NCI-H446 treated with DMSO at 0.1 percent for 48 hours (cell line): Measurements from ENCODE around the gene MSX1.

Source experiments
- DNase-seq: peaks from one replicate; lab custom pipeline; 2025; lab: John Stamatoyannopoulos, UW

MSX1 gene

GRCh38 chr4:4869731-4870571, 10.5 kb downstream of the MSX1 start:
- no peak for DNase-seq

DNA sequence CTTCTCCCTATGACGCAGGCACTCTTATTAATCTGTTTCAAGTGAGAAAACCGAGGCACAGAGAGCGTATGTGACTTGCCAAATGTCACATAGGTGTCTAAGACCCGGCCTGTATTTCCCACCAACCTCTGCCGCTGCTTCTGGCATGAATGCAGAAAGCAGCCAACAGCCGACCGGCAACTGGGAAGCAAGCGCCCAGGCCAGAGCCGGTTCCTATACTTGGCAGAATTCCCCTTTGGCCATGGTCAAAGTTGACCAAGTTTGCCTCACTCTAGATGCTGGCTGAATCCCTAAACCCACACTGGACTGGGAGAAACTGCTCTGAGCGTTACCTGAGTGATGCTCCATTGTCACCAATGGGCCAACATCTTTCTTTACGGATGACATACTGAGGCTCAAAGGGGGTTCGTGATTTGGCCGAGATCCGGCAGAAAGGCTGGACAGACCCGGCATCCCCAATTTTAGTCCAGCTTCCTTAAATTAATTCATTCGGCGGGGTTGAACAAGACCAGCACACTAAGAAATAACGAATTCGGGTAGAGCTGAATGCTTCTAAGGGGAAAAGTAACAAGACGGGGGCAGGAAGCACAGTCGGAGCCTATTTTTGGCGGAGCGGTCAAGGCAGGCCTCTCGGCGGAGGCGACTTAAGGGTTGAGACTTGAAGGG, 11.2 kb downstream of the MSX1 start:
- DNase-seq, result no peak

- no peak for DNase-seq
Measured at GRCh38 chr4:4871242-4871572, 11.7 kb downstream of the MSX1 start.

GRCh38 chr4:4871573-4872313, 12.3 kb downstream of the MSX1 start:
- no peak for DNase-seq

DNA sequence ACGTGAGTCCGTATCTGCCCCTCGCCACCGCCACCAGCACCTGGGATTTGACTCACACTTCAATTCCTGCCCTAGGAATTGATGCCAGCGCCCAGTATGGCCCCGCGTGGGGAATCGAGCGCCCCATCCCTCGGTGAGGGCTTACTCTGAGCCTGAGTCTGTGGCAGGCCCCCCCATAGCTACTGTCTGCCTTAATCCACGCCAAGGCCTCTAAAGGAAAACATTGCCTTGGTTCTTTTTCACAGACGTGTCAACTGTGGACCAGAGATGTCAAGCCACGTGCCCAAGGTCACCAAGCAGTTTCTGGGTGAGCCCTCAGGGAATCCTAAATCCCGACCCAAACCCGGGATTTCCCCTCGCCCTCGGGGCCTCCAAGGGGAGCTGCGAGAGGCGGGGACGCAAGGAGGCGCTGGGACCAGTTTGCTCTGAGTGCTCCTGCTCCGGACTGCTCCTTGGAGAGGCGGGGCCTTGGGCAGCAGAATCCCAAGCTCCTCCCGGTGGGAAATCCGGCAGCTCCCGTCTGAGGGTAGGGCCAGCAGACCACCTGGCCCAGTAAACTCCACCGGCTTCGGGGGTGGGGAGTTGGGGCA, 12.9 kb downstream of the MSX1 start:
- no peak for DNase-seq

- no peak for DNase-seq
Measured at GRCh38 chr4:4873203-4873602, 13.7 kb downstream of the MSX1 start.

GRCh38 chr4:4874254-4874653, 14.8 kb downstream of the MSX1 start:
- DNase-seq, result no peak

- no peak for DNase-seq
Measured at GRCh38 chr4:4875147-4875546, 15.7 kb downstream of the MSX1 start.

GRCh38 chr4:4875611-4876010, 16.1 kb downstream of the MSX1 start:
- no peak for DNase-seq

DNA sequence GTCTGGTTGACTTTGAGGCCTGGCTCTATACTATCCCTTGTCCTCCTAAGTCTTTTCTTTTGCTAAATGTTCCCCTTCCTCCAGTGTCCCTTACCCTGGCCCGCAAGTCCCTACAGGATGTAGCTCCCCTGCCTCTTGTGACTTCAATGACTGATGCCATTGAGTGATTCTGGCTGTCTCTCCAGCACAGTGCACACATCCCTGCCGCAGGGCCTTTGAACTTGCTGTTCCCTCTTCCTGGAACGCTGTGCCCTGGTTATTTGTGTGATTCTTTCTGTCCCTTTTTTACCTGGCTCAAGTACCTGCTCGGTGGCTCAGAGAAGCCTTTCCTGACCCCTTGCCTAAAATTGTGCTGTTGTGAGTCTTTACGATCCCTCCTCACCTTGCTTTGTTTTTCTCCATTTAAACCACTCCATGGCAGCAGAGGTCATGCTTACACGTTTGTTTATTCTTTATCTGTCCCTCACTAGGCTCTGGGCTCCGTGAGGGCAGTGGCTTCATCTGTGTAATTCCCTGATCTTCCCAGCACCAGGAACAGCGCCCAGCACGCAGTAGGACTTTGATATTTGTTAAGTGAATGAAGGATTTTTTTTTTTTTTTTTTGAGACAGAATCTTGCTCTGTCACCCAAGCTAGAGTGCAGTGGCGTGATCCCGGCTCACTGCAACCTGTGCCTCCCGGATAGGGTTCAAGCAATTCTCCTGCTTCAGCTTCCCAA, 17.6 kb downstream of the MSX1 start:
- no peak for DNase-seq

DNA sequence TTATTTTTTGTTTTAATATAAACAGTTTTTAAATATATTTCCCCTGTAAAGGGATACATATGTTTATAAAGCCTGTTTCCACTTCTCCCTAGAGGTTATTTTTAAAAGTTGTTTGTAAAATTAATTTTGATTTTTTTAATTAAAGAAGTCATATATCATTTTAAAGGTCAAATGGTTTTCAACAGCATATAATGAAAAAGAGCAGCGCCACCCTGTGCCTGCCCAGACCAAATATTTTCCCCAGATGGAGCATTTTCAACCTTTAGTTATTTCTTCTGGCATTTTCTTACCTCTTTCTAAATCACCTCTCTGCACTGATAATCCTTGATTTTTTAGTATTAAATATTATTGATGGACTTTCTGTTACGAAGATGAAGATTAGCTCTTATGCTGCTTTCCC, 21.0 kb downstream of the MSX1 start:
- DNase-seq, result no peak

GRCh38 chr4:4881432-4881831, 22.0 kb downstream of the MSX1 start:
- no peak for DNase-seq

- DNase-seq, result no peak
Measured at GRCh38 chr4:4884611-4885010, 25.1 kb downstream of the MSX1 start.

- no peak for DNase-seq
Measured at GRCh38 chr4:4887426-4887825, 28.0 kb downstream of the MSX1 start.

DNA sequence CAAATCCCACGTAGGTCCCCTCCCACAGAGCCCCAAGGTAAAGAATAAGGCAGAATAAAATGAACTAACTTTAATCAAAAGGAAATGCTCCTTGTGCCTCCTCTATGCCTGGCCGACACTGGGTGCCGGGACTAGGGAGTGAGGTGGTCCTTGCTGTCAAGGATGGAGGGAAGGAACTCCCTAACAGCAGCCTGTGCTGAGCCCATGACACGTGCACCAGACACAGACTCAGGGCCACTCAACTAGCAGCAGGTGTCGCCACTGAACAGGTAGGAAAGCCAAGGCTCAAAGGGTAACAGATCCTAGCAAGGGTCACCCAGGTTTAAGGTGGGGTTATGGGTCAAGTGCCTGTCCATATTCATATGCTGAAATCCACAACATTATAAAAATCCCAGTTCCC, 29.2 kb downstream of the MSX1 start:
- no peak for DNase-seq

DNA sequence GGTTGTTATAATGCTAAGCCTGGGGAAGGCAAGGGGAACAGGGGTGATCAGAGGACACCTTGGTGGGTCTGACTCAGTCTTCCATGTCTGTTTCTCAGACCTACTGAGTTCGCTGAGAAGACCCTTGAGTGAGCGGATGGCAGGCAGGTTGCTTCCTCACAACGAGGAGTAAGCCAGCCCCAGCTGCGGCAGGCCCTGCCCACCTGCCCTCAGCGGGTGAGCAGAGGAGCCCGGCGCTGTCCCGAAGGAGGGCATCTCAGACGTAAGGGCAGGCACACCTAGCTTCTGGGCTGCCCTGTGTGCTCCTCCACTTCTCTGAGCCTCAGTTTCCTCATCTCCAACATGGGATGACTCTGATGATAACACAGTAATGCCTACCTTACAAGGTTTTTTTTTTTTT, 30.3 kb downstream of the MSX1 start:
- DNase-seq, result no peak

GRCh38 chr4:4890574-4891255, 31.2 kb downstream of the MSX1 start:
- DNase-seq, result no peak

DNA sequence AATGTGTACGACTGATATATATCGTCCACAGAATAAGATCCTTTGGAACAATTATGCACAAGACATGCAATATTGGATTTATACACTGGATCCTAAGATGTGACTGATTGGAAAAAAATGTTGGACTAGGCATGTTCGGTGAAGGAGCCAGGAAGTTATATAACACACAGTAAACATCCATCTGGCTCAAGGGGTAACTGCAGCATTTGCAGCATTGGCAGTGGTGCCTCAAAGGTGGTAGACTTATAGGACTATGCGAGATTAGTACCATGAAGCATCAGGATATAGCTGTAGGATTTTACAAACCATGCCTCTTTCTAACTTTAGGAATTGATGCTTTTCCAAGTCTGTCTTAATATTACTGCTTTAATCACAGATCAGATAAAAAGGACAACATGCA, 34.3 kb downstream of the MSX1 start:
- DNase-seq, result no peak

DNA sequence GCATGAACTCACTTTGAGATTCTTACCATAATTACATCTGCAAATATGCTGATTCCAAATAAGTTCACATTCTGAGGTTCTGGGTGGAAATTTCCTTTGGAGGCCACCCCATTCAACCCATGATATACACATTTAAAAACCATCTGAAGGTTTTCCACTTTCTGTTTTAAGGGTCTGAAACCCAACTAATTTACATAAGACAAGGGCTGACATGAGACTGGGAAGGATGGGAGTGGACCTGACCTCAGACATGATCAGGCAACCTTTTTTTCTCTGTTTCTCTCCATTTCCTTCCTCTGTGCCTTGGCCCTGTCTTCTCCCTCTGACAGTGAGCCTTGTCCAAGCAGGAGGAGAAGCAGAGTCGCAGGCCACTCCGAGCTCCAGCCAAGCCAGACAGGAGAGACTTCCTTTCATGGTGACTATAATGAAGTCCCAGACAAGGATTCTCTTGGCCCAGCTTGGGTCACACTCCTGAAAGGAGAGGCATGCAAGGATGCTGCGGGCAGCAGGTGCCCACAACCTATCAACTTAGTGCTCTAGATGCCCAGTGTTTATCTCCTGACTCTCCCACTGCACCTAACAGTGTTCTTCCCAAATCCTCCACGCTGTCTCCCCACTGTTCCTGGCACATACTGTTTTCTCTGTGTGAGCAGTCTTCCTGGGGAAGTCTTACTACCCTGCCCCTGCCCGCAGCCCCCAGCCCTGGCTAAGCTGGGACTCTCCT, 39.9 kb downstream of the MSX1 start:
- DNase-seq, result no peak

GRCh38 chr4:4901877-4902276, 42.4 kb downstream of the MSX1 start:
- no peak for DNase-seq

GRCh38 chr4:4912155-4912554, 52.7 kb downstream of the MSX1 start:
- no peak for DNase-seq
